SU-DHL-6 (cell line): Measurements from ENCODE around the gene ZMYND8.

Source experiments
- CTCF ChIP-seq: fragments of 200-600 bp; sonication (generic); IDR thresholded peaks from one replicate; pipeline ENCODE4 v1.5.1; 2017; ENCODE audit warnings: antibody characterized with exemption, mild to moderate bottlenecking, low read length, moderate library complexity; ENCODE audit not compliant: insufficient read depth, poor library complexity, severe bottlenecking
- EZH2phosphoT487 ChIP-seq: fragments of 200-600 bp; sonication (generic), shearing (Covaris generic); conservative IDR thresholded peaks from 2 replicates; pipeline ENCODE4 v1.6.1; 2018; ENCODE audit warnings: mild to moderate bottlenecking, antibody characterized with exemption, low read length, moderate library complexity, mixed read lengths

- TF ChIP-seq CTCF, result no peak
- no peak for TF ChIP-seq EZH2phosphoT487
Measured at GRCh38 chr20:47360297-47361056, 4.0 kb upstream of the ZMYND8 start.
